ENCODE measurements around the gene LRRC70.
"Not testable (repeated sequence)": the region's sequence is repeated elsewhere in the genome, so short reads cannot be mapped to it uniquely, and the experiment has no call there.

LRRC70 gene

DNA sequence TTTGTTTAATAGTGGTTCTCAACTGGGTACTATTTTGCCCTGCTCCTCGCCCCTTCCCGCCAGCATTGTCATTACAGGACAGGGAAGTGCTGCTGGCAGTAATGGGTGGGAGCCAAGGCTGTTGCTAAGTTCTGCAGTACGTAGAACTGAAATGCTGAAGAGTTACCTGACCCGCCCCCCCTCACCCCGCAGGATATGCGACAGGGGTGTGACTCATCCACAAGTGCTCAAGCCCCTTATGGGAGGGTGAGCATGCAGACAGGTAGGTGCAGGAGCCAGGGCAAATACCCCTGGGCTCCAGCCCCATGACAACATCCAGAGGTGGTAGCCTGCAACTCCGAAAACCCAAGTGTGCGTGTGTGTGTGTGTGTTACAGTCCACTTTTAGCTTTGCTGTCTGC lies 35.7 kb downstream of the LRRC70 start:
- ChIA-PET CTCF (interaction anchor here (1.4 kb wide), 1 partner anchor 12 kb away, joined by 3 read pairs; no protein-coding TSS in a partner anchor), POLR2A (no interaction called here)
- no peak overlapping the region for H3K27ac ChIP-seq (ENCODE audit: insufficient read depth in 1 of 2, low read depth in 1 of 2, low read length in 2 of 2, poor library complexity in 1 of 2, severe bottlenecking in 2 of 2)
- no peaks in the 10 kb centered on the region for H3K4me1 ChIP-seq (ENCODE audit: control extremely low read depth in 1 of 4, control insufficient read depth in 4 of 4, insufficient read depth in 4 of 4, low read length in 3 of 4)
- DNase-seq, result no peak
- WGBS (ENCODE audit: insufficient coverage), result 98% methylated on average over 7 of the region's 8 CpGs
- H3K27me3 ChIP-seq (replicated peaks in 2 of 5; ENCODE audit: control insufficient read depth in 4 of 5, insufficient read depth in 5 of 5, low read length in 4 of 5), result no peaks in the 10 kb centered on the region
- H3K9me3 ChIP-seq (ENCODE audit: control extremely low read depth in 1 of 5, control insufficient read depth in 4 of 5, insufficient read depth in 2 of 5, low read depth in 1 of 5, low read length in 4 of 5), result peaks cover 0 to 9% (median 0%) of the 10 kb centered on the region in 5 experiments
- peaks cover 0 to 22% (median 13%) of the 10 kb centered on the region in 4 experiments for H3K36me3 ChIP-seq (ENCODE audit: control insufficient read depth in 4 of 4, insufficient read depth in 4 of 4, low read length in 3 of 4)
- no peak overlapping the region for H3K4me3 ChIP-seq (ENCODE audit: control insufficient read depth in 1 of 7, extremely low read depth in 1 of 7, insufficient read depth in 4 of 7, low read depth in 2 of 7, low read length in 6 of 7)

GRCh38 chr5:62616615-62617277 lies 38.1 kb downstream of the LRRC70 start:
- DNase-seq, result no peak
- Histone ChIP-seq H3K4me3 (ENCODE audit: control insufficient read depth in 1 of 7, extremely low read depth in 1 of 7, insufficient read depth in 4 of 7, low read depth in 2 of 7, low read length in 6 of 7) (no peak overlapping the region), H3K27ac (ENCODE audit: insufficient read depth in 1 of 2, low read depth in 1 of 2, low read length in 2 of 2, poor library complexity in 1 of 2, severe bottlenecking in 2 of 2) (no peak overlapping the region), H3K9me3 (ENCODE audit: control extremely low read depth in 1 of 5, control insufficient read depth in 4 of 5, insufficient read depth in 2 of 5, low read depth in 1 of 5, low read length in 4 of 5) (peaks cover 0 to 5% (median 0%) of the 10 kb centered on the region in 5 experiments), H3K27me3 (replicated peaks in 2 of 5; ENCODE audit: control insufficient read depth in 4 of 5, insufficient read depth in 5 of 5, low read length in 4 of 5) (no peaks in the 10 kb centered on the region), H3K36me3 (ENCODE audit: control insufficient read depth in 4 of 4, insufficient read depth in 4 of 4, low read length in 3 of 4) (peaks cover 0 to 15% (median 10%) of the 10 kb centered on the region in 4 experiments), H3K4me1 (ENCODE audit: control extremely low read depth in 1 of 4, control insufficient read depth in 4 of 4, insufficient read depth in 4 of 4, low read length in 3 of 4) (no peaks in the 10 kb centered on the region)
- WGBS (ENCODE audit: insufficient coverage), result no CpG with 5 or more reads among the region's 2 CpGs
- ChIA-PET POLR2A (interaction anchor here (0.5 kb wide), 1 partner anchor 272 kb away, joined by 3 read pairs; no protein-coding TSS in a partner anchor), CTCF (no interaction called here)

- no peaks in the 10 kb centered on the region for H3K27me3 ChIP-seq (replicated peaks in 2 of 5; ENCODE audit: control insufficient read depth in 4 of 5, insufficient read depth in 5 of 5, low read length in 4 of 5)
- peaks cover 0 to 15% (median 10%) of the 10 kb centered on the region in 4 experiments for H3K36me3 ChIP-seq (ENCODE audit: control insufficient read depth in 4 of 4, insufficient read depth in 4 of 4, low read length in 3 of 4)
- H3K4me3 ChIP-seq (ENCODE audit: control insufficient read depth in 1 of 7, extremely low read depth in 1 of 7, insufficient read depth in 4 of 7, low read depth in 2 of 7, low read length in 6 of 7), result no peak overlapping the region
- H3K9me3 ChIP-seq (ENCODE audit: control extremely low read depth in 1 of 5, control insufficient read depth in 4 of 5, insufficient read depth in 2 of 5, low read depth in 1 of 5, low read length in 4 of 5), result peaks cover 0 to 5% (median 0%) of the 10 kb centered on the region in 5 experiments
- no peak overlapping the region for H3K27ac ChIP-seq (ENCODE audit: insufficient read depth in 1 of 2, low read depth in 1 of 2, low read length in 2 of 2, poor library complexity in 1 of 2, severe bottlenecking in 2 of 2)
- H3K4me1 ChIP-seq (ENCODE audit: control extremely low read depth in 1 of 4, control insufficient read depth in 4 of 4, insufficient read depth in 4 of 4, low read length in 3 of 4), result no peaks in the 10 kb centered on the region
- CTCF ChIA-PET, result no interaction called here
- DNase-seq, result no peak
- POLR2A ChIA-PET, result interaction anchor here (0.6 kb wide), 1 partner anchor 155 kb away, joined by 8 read pairs; no protein-coding TSS in a partner anchor
Measured at GRCh38 chr5:62617943-62618342, 39.3 kb downstream of the LRRC70 start.

GRCh38 chr5:62620761-62621160 lies 42.1 kb downstream of the LRRC70 start:
- no peaks in the 10 kb centered on the region for H3K9me3 ChIP-seq (ENCODE audit: control extremely low read depth in 1 of 5, control insufficient read depth in 4 of 5, insufficient read depth in 2 of 5, low read depth in 1 of 5, low read length in 4 of 5)
- no peaks in the 10 kb centered on the region for H3K4me1 ChIP-seq (ENCODE audit: control extremely low read depth in 1 of 4, control insufficient read depth in 4 of 4, insufficient read depth in 4 of 4, low read length in 3 of 4)
- 87% methylated on average over 5 of the region's 5 CpGs for WGBS (ENCODE audit: insufficient coverage)
- ChIA-PET POLR2A (no interaction called here), CTCF (no interaction called here)
- no peak for DNase-seq
- no peak overlapping the region for H3K27ac ChIP-seq (ENCODE audit: insufficient read depth in 1 of 2, low read depth in 1 of 2, low read length in 2 of 2, poor library complexity in 1 of 2, severe bottlenecking in 2 of 2)
- no peaks in the 10 kb centered on the region for H3K27me3 ChIP-seq (replicated peaks in 2 of 5; ENCODE audit: control insufficient read depth in 4 of 5, insufficient read depth in 5 of 5, low read length in 4 of 5)
- H3K4me3 ChIP-seq (ENCODE audit: control insufficient read depth in 1 of 7, extremely low read depth in 1 of 7, insufficient read depth in 4 of 7, low read depth in 2 of 7, low read length in 6 of 7), result no peak overlapping the region
- peaks cover 0 to 3% (median 0%) of the 10 kb centered on the region in 4 experiments for H3K36me3 ChIP-seq (ENCODE audit: control insufficient read depth in 4 of 4, insufficient read depth in 4 of 4, low read length in 3 of 4)

GRCh38 chr5:62621280-62621679 lies 42.7 kb downstream of the LRRC70 start:
- WGBS (ENCODE audit: insufficient coverage), result 100% methylated on average over 3 of the region's 6 CpGs
- no peak overlapping the region for H3K27ac ChIP-seq (ENCODE audit: insufficient read depth in 1 of 2, low read depth in 1 of 2, low read length in 2 of 2, poor library complexity in 1 of 2, severe bottlenecking in 2 of 2)
- no peak for DNase-seq
- H3K9me3 ChIP-seq (ENCODE audit: control extremely low read depth in 1 of 5, control insufficient read depth in 4 of 5, insufficient read depth in 2 of 5, low read depth in 1 of 5, low read length in 4 of 5), result no peaks in the 10 kb centered on the region
- ChIA-PET POLR2A (no interaction called here), CTCF (no interaction called here)
- no peak overlapping the region for H3K4me3 ChIP-seq (ENCODE audit: control insufficient read depth in 1 of 7, extremely low read depth in 1 of 7, insufficient read depth in 4 of 7, low read depth in 2 of 7, low read length in 6 of 7)
- H3K4me1 ChIP-seq (ENCODE audit: control extremely low read depth in 1 of 4, control insufficient read depth in 4 of 4, insufficient read depth in 4 of 4, low read length in 3 of 4), result no peaks in the 10 kb centered on the region
- no peaks in the 10 kb centered on the region for H3K27me3 ChIP-seq (replicated peaks in 2 of 5; ENCODE audit: control insufficient read depth in 4 of 5, insufficient read depth in 5 of 5, low read length in 4 of 5)
- H3K36me3 ChIP-seq (ENCODE audit: control insufficient read depth in 4 of 4, insufficient read depth in 4 of 4, low read length in 3 of 4), result peaks cover 0 to 3% (median 0%) of the 10 kb centered on the region in 4 experiments

- Histone ChIP-seq H3K4me3 (ENCODE audit: control insufficient read depth in 1 of 7, extremely low read depth in 1 of 7, insufficient read depth in 4 of 7, low read depth in 2 of 7, low read length in 6 of 7) (no peak overlapping the region), H3K9me3 (ENCODE audit: control extremely low read depth in 1 of 5, control insufficient read depth in 4 of 5, insufficient read depth in 2 of 5, low read depth in 1 of 5, low read length in 4 of 5) (no peaks in the 10 kb centered on the region), H3K4me1 (ENCODE audit: control extremely low read depth in 1 of 4, control insufficient read depth in 4 of 4, insufficient read depth in 4 of 4, low read length in 3 of 4) (no peaks in the 10 kb centered on the region), H3K36me3 (ENCODE audit: control insufficient read depth in 4 of 4, insufficient read depth in 4 of 4, low read length in 3 of 4) (peaks cover 6 to 12% (median 10%) of the 10 kb centered on the region in 4 experiments), H3K27ac (ENCODE audit: insufficient read depth in 1 of 2, low read depth in 1 of 2, low read length in 2 of 2, poor library complexity in 1 of 2, severe bottlenecking in 2 of 2) (no peak overlapping the region), H3K27me3 (replicated peaks in 2 of 5; ENCODE audit: control insufficient read depth in 4 of 5, insufficient read depth in 5 of 5, low read length in 4 of 5) (no peaks in the 10 kb centered on the region)
- no CpG with 5 or more reads among the region's 1 CpG for WGBS (ENCODE audit: insufficient coverage)
- ChIA-PET CTCF (interaction anchor here (1.2 kb wide), 1 partner anchor 180 kb away, joined by 3 read pairs; no protein-coding TSS in a partner anchor), POLR2A (no interaction called here)
- DNase-seq, result no peak
Measured at GRCh38 chr5:62623271-62623670, 44.7 kb downstream of the LRRC70 start.

- DNase-seq, CTCF ChIA-PET: not testable (repeated sequence)
Measured at GRCh38 chr5:62624436-62624835, 45.8 kb downstream of the LRRC70 start.

More at GRCh38 chr5:62624436-62624835, 45.8 kb downstream of the LRRC70 start:
- not testable (repeated sequence) for H3K4me3 ChIP-seq (ENCODE audit: control insufficient read depth in 1 of 7, extremely low read depth in 1 of 7, insufficient read depth in 4 of 7, low read depth in 2 of 7, low read length in 6 of 7); H3K27ac ChIP-seq (ENCODE audit: insufficient read depth in 1 of 2, low read depth in 1 of 2, low read length in 2 of 2, poor library complexity in 1 of 2, severe bottlenecking in 2 of 2); H3K9me3 ChIP-seq (ENCODE audit: control extremely low read depth in 1 of 5, control insufficient read depth in 4 of 5, insufficient read depth in 2 of 5, low read depth in 1 of 5, low read length in 4 of 5); H3K4me1 ChIP-seq (ENCODE audit: control extremely low read depth in 1 of 4, control insufficient read depth in 4 of 4, insufficient read depth in 4 of 4, low read length in 3 of 4); H3K27me3 ChIP-seq (replicated peaks in 2 of 5; ENCODE audit: control insufficient read depth in 4 of 5, insufficient read depth in 5 of 5, low read length in 4 of 5)
- POLR2A ChIA-PET, result interaction anchor here (0.7 kb wide), 1 partner anchor 104 kb away, joined by 4 read pairs; no protein-coding TSS in a partner anchor
- 96% methylated on average over 6 of the region's 7 CpGs for WGBS (ENCODE audit: insufficient coverage)
- H3K36me3 ChIP-seq (ENCODE audit: control insufficient read depth in 4 of 4, insufficient read depth in 4 of 4, low read length in 3 of 4), result peaks cover 8 to 17% (median 11%) of the 10 kb centered on the region in 4 experiments

Data from common myeloid progenitor, CD34-positive (primary cell).